ENCODE data around the gene CLMN.

DNA sequence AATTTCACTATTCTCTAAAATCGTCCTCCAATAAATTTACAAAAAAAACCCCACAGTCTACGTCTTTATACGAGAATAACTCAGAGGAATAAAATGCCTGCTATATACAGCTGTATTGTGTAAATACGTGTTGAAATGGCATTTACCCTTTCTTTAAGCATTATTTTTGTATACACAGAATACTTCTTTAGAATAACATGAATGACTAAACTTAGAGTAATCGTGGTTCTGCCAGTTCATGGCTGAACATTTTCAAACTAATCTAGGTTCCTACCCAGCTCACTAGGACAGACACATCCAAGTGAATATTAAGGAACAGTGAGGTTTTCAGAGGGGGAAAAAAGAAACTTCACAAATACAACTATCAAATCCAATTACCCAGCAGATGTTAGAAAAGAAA, 186.9 kb downstream of the CLMN start:
- no peak for TF ChIP-seq EZH2 (IDR thresholded peaks at IDR 0.05; ENCODE audit: borderline replicate concordance, low read depth, low read length, poor library complexity, severe bottlenecking)
- TF ChIP-seq, protein P1, sequence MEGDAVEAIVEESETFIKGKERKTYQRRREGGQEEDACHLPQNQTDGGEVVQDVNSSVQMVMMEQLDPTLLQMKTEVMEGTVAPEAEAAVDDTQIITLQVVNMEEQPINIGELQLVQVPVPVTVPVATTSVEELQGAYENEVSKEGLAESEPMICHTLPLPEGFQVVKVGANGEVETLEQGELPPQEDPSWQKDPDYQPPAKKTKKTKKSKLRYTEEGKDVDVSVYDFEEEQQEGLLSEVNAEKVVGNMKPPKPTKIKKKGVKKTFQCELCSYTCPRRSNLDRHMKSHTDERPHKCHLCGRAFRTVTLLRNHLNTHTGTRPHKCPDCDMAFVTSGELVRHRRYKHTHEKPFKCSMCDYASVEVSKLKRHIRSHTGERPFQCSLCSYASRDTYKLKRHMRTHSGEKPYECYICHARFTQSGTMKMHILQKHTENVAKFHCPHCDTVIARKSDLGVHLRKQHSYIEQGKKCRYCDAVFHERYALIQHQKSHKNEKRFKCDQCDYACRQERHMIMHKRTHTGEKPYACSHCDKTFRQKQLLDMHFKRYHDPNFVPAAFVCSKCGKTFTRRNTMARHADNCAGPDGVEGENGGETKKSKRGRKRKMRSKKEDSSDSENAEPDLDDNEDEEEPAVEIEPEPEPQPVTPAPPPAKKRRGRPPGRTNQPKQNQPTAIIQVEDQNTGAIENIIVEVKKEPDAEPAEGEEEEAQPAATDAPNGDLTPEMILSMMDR (conservative IDR thresholded peaks at IDR 0.05; ENCODE audit: low read depth, low read length), result no peak
